Heart left ventricle (tissue), 16 donors: Measurements from ENCODE around the gene FUBP3. TPM values are rescaled to one million over a fixed set of nuclear protein-coding genes. Genes with fewer than 3 reads are reported as not detected.
A peak's percentile ranks its signal among the peaks of the same experiment; 100 is the strongest.

Experiments
- ATAC-seq, 4 donors: fragments of 200-7000 bp; cut with Tn5 transposase; one replicate each; pipeline ENCODE4 v1.9.1; 2020 to 2022; ENCODE audit warnings: moderate library complexity in 4 of 4, mild to moderate bottlenecking in 3 of 4, moderate number of reproducible peaks in 1 of 4
- DNase-seq, 5 donors: peaks; one replicate each; pipeline ENCODE4 v3.0.0-alpha.2; 2020
- H3K27ac ChIP-seq, 12 donors: fragments of 200-600 bp; sonication (generic) in 4 of 12; one replicate each; pipeline versions ENCODE4 v1.5.0 to v1.8.0; 2016 to 2022; ENCODE audit warnings: mild to moderate bottlenecking in 2 of 12
- H3K27me3 ChIP-seq, 9 donors: fragments of 200-600 bp; sonication (generic) in 2 of 9; one replicate each; pipeline versions ENCODE4 v1.5.1 to v1.8.0; 2016 to 2022; ENCODE audit warnings: mild to moderate bottlenecking in 3 of 9
- H3K36me3 ChIP-seq, 9 donors: fragments of 200-600 bp; sonication (generic) in 2 of 9; one replicate each; pipeline versions ENCODE4 v1.5.0 to v1.8.0; 2018 to 2022; ENCODE audit warnings: mild to moderate bottlenecking in 2 of 9
- H3K4me1 ChIP-seq, 12 donors: fragments of 200-600 bp; sonication (generic) in 4 of 12; one replicate each; pipeline versions ENCODE4 v1.5.0 to v1.8.0; 2016 to 2022; ENCODE audit warnings: mild to moderate bottlenecking in 3 of 12
- H3K4me3 ChIP-seq, 12 donors: fragments of 200-600 bp; sonication (generic) in 4 of 12; one replicate each; pipeline versions ENCODE4 v1.5.0 to v1.8.0; 2017 to 2022; ENCODE audit warnings: mild to moderate bottlenecking in 9 of 12, moderate library complexity in 4 of 12
- H3K9me3 ChIP-seq, 12 donors: fragments of 200-600 bp; sonication (generic) in 4 of 12; one replicate each; pipeline versions ENCODE4 v1.5.0 to v1.8.0; 2016 to 2022; ENCODE audit warnings: mild to moderate bottlenecking in 1 of 12
- CTCF ChIP-seq, 12 donors: fragments of 200-600 bp; sonication (generic) in 4 of 12; IDR thresholded peaks; one replicate each; pipeline versions ENCODE4 v1.5.0 to v1.8.0; 2018 to 2022; ENCODE audit warnings: antibody characterized with exemption in 12 of 12, mild to moderate bottlenecking in 5 of 12
- POLR2A ChIP-seq, 2 donors: fragments of 450-650 bp; IDR thresholded peaks; one replicate each; pipeline ENCODE4 v1.6.1; 2017; ENCODE audit warnings: antibody characterized with exemption in 2 of 2, mild to moderate bottlenecking in 2 of 2, moderate library complexity in 2 of 2
- WGBS, 4 donors: extraction: QIAGEN DNeasy Blood & Tissue Kit in 2 of 4; methylation state at CpG; one replicate each; pipeline versions ENCODE4 v1.1.5 to v1.1.7; 2013 to 2018; 5-methylcytosine and 5-hydroxymethylcytosine counted together
- intact Hi-C, 10 donors: fragments of 100-400 bp; cut with DNase I; formaldehyde crosslinking; loops; one replicate each; pipeline versions ENCODE4 v1.11.1 to v1.14.2; 2022
- polyA plus RNA-seq, 2 donors: library from polyadenylated mRNA; stranded (reverse); fragments of 200-250 nt; gene quantifications; one replicate each; pipeline ENCODE4 v1.2.3, GENCODE V29; 2013
- total RNA-seq, 9 donors: library from RNA; depleted of rRNA in 2 of 9; stranded (reverse); fragments of >200 nt in 2 of 9; fragmentation: NEBNext Ultra II Directional in 3 of 9; extraction: Animal tissue kit (Norgen Biotek cat#: 25700) in 3 of 9; gene quantifications; one replicate each; pipeline versions ENCODE4 v1.1.0 to v1.2.4, GENCODE V29; 2016 to 2023
- donor health status: ischemic (EF 13 %, LVEDD 7.1; RV severe dilation, severe dysfunction).
- donor health status: healthy with polysubstance abuse.
- donor health status: DM: no; HTN: yes; CAD: no.
- donor health status: DM: no; HTN: no; CAD: no.
- donor health status: ischemic (EF 25% LVEDD 6.9; RV normal size, moderate dysfunction).
- donor health status: ischemic (EF 25% LVEDD 5.7; RV mildly dilated, moderate dysfunction).
- donor health status: healthy.
- donor health status: DM: yes; HTN: yes; CAD: no.
- donor health status: ischemic (EF 35%, LVEDD 5.7; RV mildly dilated, moderate dysfunction).
- donor health status: nonischemic (EF 11% LVEDD 7.7; RV severe dilation, severe dysfunction).
- donor health status: DM: yes; HTN: yes; CAD: no.
- donor health status: PGD.
- donor health status: ischemic (EF 29% LVEDD 5.4; RV normal size, mild dysfunction).
- donor health status: nonischemic (EF 23%, LVEDD 6.1; RV moderate dilation, normal function).

Gene FUBP3
- total and polyA plus RNA-seq, 11 donors = 14.4 to 39.5 (median 24.8) TPM

DNA sequence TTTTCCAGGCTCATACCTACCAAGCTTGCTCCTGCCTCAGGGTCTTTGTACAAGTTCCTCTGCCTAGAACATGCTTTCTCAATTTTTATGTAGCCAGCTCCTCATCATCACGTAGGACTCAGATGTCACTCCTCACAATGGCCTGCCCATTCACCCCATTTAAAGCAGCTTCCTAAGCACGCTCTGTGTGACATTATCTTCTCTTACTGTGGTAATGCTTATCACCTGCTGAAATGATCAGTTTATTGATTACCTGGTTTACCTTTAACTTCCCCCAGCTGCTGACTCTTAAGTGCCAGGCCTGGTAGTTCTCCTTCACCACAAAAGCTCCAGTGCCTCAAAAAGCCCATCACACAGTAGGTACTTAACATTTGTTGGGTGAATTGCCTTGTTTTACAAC, 13.6 kb downstream of the FUBP3 start:
- Histone ChIP-seq H3K4me3 (no peak overlapping the region), H3K27me3 (no peaks in the 10 kb centered on the region), H3K4me1 (peaks cover 0 to 34% (median 17%) of the 10 kb centered on the region in 12 donors), H3K27ac (peak overlapping the region in 1 of 12 donors; percentile 66), H3K9me3 (no peaks in the 10 kb centered on the region), H3K36me3 (peaks cover 0 to 42% (median 27%) of the 10 kb centered on the region in 9 donors)
- intact Hi-C loops = no loop called here
- 80 to 89% (median 84%) methylated on average over 2 of the region's 2 CpGs for whole genome bisulfite sequencing, 4 donors
- TF ChIP-seq POLR2A (IDR thresholded peaks at IDR 0.05) = no peak
- no peak for TF ChIP-seq CTCF (IDR thresholded peaks at IDR 0.05)
- ATAC-seq = no peak
- no peak for DNase-seq

DNA sequence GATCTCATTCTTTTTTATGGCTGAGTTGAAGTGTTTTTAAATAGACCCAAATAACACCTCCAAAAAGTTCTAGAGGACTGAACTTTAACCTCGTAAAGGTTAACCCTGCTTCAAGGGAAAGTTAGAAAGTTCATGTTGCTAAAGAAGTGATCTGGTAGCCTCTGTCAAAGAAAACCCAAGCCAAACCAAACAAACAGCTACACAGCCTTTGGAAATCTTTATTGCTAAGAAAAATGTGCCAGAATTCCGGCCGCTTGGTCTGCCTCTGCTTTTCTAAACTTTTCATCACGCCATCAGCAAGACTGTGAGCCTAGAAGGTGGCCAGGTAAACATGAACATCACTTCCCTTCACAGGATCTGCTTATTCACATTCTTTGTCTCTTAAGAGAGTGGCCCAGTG, 17.9 kb downstream of the FUBP3 start:
- intact Hi-C loops = no loop called here
- WGBS, 4 donors = 86 to 96% (median 92%) methylated on average over 4 of the region's 4 CpGs
- Histone ChIP-seq H3K36me3 (peaks cover 0 to 67% (median 45%) of the 10 kb centered on the region in 9 donors), H3K4me1 (peaks cover 0 to 4% (median 0%) of the 10 kb centered on the region in 12 donors), H3K4me3 (no peak overlapping the region), H3K9me3 (no peaks in the 10 kb centered on the region), H3K27me3 (no peaks in the 10 kb centered on the region), H3K27ac (no peak overlapping the region)
- no peak for DNase-seq
- no peak for TF ChIP-seq CTCF (IDR thresholded peaks at IDR 0.05)
- TF ChIP-seq POLR2A (IDR thresholded peaks at IDR 0.05) = no peak
- no peak for ATAC-seq

DNA sequence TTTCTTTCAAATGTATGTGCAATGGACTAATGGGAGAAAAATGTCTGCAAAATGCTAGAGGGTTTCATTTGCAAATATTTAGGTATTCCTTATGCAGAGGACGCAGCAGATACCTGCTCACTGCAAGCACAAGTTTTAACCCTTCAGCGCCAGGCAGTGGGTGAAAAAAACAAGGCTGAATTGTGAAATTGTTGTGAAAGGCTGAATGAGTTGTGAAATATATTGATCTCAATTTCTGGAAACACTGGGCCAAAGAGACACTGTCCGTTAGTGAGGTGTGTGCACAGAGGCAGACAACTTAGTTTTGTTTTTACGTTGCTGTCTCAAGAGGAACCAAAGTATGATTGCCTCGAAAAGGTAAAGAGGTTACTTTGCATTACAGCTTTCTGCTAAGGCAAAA, 18.8 kb downstream of the FUBP3 start:
- no peaks in the 10 kb centered on the region for H3K27me3 ChIP-seq
- H3K4me3 ChIP-seq = no peak overlapping the region
- DNase-seq (no peak), ATAC-seq (no peak)
- H3K36me3 ChIP-seq = peaks cover 0 to 71% (median 45%) of the 10 kb centered on the region in 9 donors
- no peak overlapping the region for H3K27ac ChIP-seq
- H3K4me1 ChIP-seq = peaks cover 0 to 4% (median 0%) of the 10 kb centered on the region in 12 donors
- TF ChIP-seq POLR2A (IDR thresholded peaks at IDR 0.05) (no peak), CTCF (IDR thresholded peaks at IDR 0.05) (no peak)
- intact Hi-C loops = no loop called here
- 95 to 96% (median 95%) methylated on average over 5 of the region's 5 CpGs for WGBS, 4 donors
- no peaks in the 10 kb centered on the region for H3K9me3 ChIP-seq

DNA sequence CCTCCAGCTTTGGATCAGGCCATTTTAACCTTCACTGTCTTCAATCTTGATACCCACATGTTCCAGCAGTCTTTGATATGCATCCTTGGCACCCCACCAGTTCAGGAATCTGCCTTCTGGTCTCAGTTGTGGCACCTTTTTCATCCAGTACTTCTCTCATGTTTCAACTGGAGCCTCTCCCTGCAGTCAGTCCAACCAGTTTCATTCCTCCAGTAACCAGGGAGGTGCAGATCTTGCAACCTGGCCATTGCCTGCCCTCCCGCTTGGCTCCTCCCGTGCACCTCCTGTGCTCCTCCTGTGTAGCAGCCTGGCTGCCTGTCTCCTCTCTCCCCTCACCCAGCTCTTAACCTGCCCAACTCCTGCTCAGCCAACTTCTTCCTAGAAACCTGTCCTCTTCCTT, 20.2 kb downstream of the FUBP3 start:
- Histone ChIP-seq H3K27me3 (no peaks in the 10 kb centered on the region), H3K36me3 (peaks cover 0 to 75% (median 49%) of the 10 kb centered on the region in 9 donors), H3K4me3 (no peak overlapping the region), H3K27ac (no peak overlapping the region), H3K4me1 (peaks cover 0 to 3% (median 0%) of the 10 kb centered on the region in 12 donors), H3K9me3 (no peaks in the 10 kb centered on the region)
- DNase-seq = no peak
- intact Hi-C loops = no loop called here
- 86 to 95% (median 91%) methylated on average over 2 of the region's 2 CpGs for WGBS, 4 donors
- no peak for ATAC-seq
- no peak for TF ChIP-seq CTCF (IDR thresholded peaks at IDR 0.05)
- no peak for TF ChIP-seq POLR2A (IDR thresholded peaks at IDR 0.05)
